HG03108 (cell line): ENCODE results near the gene PDZD11.
"Not testable (repeated sequence)": the region's sequence is repeated elsewhere in the genome, so short reads cannot be mapped to it uniquely, and the experiment has no call there.

Experiments
- ATAC-seq: cut with Tn5 transposase; IDR thresholded peaks from one replicate; pipeline ENCODE4 v1.9.1; 2021; ENCODE audit warnings: moderate library complexity; ENCODE audit not compliant: unreplicated experiment

The PDZD11 gene

GRCh38 chrX:70257423-70258288, 32.1 kb downstream of the PDZD11 start:
- ATAC-seq: no peak

- ATAC-seq: no peak
Measured at GRCh38 chrX:70255452-70255851, 34.3 kb downstream of the PDZD11 start.

- ATAC-seq: no peak
Measured at GRCh38 chrX:70254909-70255308, 34.8 kb downstream of the PDZD11 start.

GRCh38 chrX:70254063-70254400, 35.7 kb downstream of the PDZD11 start:
- no peak for ATAC-seq

DNA sequence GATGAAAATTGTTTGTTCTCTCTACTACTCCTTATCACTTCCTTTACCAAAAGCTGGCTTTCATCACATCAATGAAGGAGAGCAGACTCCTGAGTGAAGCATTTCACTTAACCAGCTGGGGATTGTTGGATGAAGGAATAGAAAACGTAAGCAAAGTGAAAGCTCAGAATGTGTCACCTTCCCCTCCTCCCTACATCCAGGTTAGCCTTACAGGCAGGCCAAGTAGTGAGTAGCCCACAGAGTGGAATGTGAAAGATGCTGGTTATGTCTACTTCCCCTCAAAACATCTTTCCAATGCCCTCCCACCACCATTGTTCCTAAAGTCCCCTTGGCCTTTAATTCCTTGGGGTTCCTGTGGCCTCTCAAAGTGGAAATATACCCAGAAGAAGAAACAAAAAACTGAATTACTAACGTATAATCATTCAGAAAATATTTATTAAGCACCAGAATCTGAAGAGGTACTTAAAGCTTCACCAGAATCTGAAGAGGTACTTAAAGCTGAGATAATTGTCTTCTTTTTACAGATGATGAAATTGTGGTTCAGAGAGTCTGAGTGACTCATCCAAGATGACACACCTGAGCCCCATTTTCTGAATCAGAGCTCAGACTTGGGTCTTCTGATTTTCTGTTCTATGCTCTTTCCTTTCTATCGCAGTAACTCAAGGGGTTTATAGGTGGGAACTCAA, 36.2 kb downstream of the PDZD11 start:
- no peak for ATAC-seq

DNA sequence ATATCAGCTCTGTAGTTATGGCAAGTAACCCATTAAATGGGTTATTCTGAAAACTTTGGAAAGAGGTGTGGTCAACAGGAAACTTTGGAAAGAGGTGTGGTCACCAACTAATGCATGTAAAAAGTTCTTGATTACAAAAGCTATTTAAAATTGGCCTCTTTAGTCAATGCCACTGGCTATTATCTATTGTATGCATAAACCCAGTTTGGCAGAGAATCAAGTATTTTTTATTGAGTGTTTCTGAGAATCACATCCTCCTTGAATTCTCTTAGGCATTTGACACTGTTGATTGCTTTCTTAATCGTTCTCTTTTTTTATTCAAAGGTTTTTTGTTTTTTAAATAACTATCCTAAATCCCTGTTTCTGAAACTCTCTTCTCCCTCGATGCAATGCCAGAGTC, 37.2 kb downstream of the PDZD11 start:
- no peak for ATAC-seq

GRCh38 chrX:70247252-70247651, 42.5 kb downstream of the PDZD11 start:
- ATAC-seq: no peak

- ATAC-seq: no peak
Measured at GRCh38 chrX:70244881-70245280, 44.8 kb downstream of the PDZD11 start.

- ATAC-seq: not testable (repeated sequence)
Measured at GRCh38 chrX:70243601-70244000, 46.1 kb downstream of the PDZD11 start.

DNA sequence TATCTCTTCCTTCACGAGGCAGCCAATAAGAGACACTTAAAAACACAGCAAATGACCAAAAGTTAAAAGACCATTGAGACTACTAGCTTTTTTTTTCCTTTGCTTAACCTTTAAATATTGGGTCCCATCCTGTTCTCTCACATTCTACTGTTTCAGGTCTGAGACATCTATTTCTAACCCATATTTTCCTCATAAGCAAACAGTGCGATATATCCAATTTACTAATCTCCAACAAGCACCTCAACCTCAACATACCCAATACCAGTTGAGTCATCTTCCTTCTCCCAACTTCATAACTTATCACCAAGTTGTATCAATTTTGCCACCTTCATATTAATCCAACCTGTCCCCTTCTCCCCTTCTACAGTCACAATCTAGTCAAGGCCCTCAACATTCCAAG, 48.2 kb downstream of the PDZD11 start:
- no peak for ATAC-seq

- ATAC-seq: no peak
Measured at GRCh38 chrX:70240751-70241150, 49.0 kb downstream of the PDZD11 start.
